Prostate gland (tissue), 2 donors: ENCODE data around the gene PPP2R2D. TPM values are rescaled to one million over a fixed set of nuclear protein-coding genes. Genes with fewer than 3 reads are reported as not detected.
A peak's percentile ranks its signal among the peaks of the same experiment; 100 is the strongest.
"Not testable (repeated sequence)": the region's sequence is repeated elsewhere in the genome, so short reads cannot be mapped to it uniquely, and the experiment has no call there.

Experiments used
- DNase-seq: peaks from one replicate; pipeline ENCODE4 v3.0.0-alpha.2; 2019; ENCODE audit warnings: low spot score
- H3K27ac ChIP-seq, 2 donors: fragments of 200-600 bp; sonication (generic); 2 replicates each; pipeline ENCODE4 v1.5.1; 2017 to 2019
- H3K27me3 ChIP-seq: fragments of 200-600 bp; sonication (generic); replicated peaks from 2 replicates; pipeline ENCODE4 v1.5.1; 2019; ENCODE audit not compliant: insufficient read depth
- H3K36me3 ChIP-seq, 2 donors: fragments of 200-600 bp; sonication (generic); 1 replicate in 1 of 2; 2 replicates in 1 of 2; pipeline versions ENCODE4 v1.5.1 to v1.8.1; 2017 to 2019
- H3K4me1 ChIP-seq: fragments of 200-600 bp; sonication (generic); replicated peaks from 2 replicates; pipeline ENCODE4 v1.5.1; 2019
- H3K4me3 ChIP-seq, 2 donors: fragments of 200-600 bp; sonication (generic); 2 replicates each; pipeline ENCODE4 v1.5.1; 2017 to 2019
- H3K9me3 ChIP-seq: fragments of 200-600 bp; sonication (generic); 2 replicates; pipeline ENCODE4 v1.5.1; 2017
- CTCF ChIP-seq, 4 experiments: fragments of 200-600 bp in 2 of 4; fragments of 450-650 bp in 2 of 4; sonication (generic) in 2 of 4; IDR thresholded peaks; 1 replicate in 3 of 4; 2 replicates in 1 of 4; pipeline ENCODE4 v1.5.1; 2016 to 2019; ENCODE audit warnings: antibody characterized with exemption in 4 of 4, mild to moderate bottlenecking in 2 of 4, moderate library complexity in 2 of 4
- POLR2A ChIP-seq: fragments of 450-650 bp; IDR thresholded peaks from one replicate; pipeline ENCODE4 v1.6.1; 2016; ENCODE audit warnings: antibody characterized with exemption, mild to moderate bottlenecking
- POLR2AphosphoS5 ChIP-seq: sonication (generic); formaldehyde crosslinking; IDR thresholded peaks from one replicate; pipeline ENCODE4 v1.6.1; 2017; ENCODE audit warnings: antibody characterized with exemption
- WGBS: methylation state at CpG from one replicate; pipeline ENCODE4 v1.1.5; 2018; 5-methylcytosine and 5-hydroxymethylcytosine counted together
- intact Hi-C: fragments of 100-400 bp; cut with DNase I; formaldehyde crosslinking; loops from one replicate; pipeline ENCODE4 v1.14.2; 2022
- total RNA-seq, 2 donors: library from RNA; depleted of rRNA; stranded (reverse); fragments of >200 nt; gene quantifications; one replicate each; pipeline ENCODE4 v1.1.0, GENCODE V29; 2016

The PPP2R2D gene
- total RNA-seq, 2 donors from 2014 or later: 37.0 to 55.2 TPM

- WGBS: 0% methylated on average over 23 of the region's 83 CpGs
- DNase-seq: no peak
- intact Hi-C loops: loop anchor here (5.0 kb wide), 1 partner anchor 80 kb away; the partner anchor contains the start of gene PPP2R2D
- H3K27me3 ChIP-seq: no peaks in the 10 kb centered on the region
- no peaks in the 10 kb centered on the region for H3K36me3 ChIP-seq
- no peaks in the 10 kb centered on the region for H3K9me3 ChIP-seq
- peaks cover 9% of the 10 kb centered on the region for H3K4me1 ChIP-seq
- peak overlapping the region; percentile 87 to 100 for H3K4me3 ChIP-seq
- peak overlapping the region; percentile 81 for H3K27ac ChIP-seq
- TF ChIP-seq POLR2A: no peak
- no peak for TF ChIP-seq CTCF (IDR thresholded peaks at IDR 0.05)
- TF ChIP-seq POLR2AphosphoS5: no peak
These were observed 81.5 kb downstream of the PPP2R2D start for GRCh38 chr10:131982185-131982756.

GRCh38 chr10:131982796-131983195 is 82.0 kb downstream of the PPP2R2D start:
- intact Hi-C loops: loop anchor here (5.0 kb wide), 1 partner anchor 80 kb away; the partner anchor contains the start of gene PPP2R2D
- Histone ChIP-seq H3K27ac (peak overlapping the region; percentile 81), H3K36me3 (no peaks in the 10 kb centered on the region), H3K4me3 (peak overlapping the region; percentile 87 to 100), H3K27me3 (no peaks in the 10 kb centered on the region), H3K4me1 (peaks cover 9% of the 10 kb centered on the region), H3K9me3 (no peaks in the 10 kb centered on the region)
- TF ChIP-seq CTCF (IDR thresholded peaks at IDR 0.05) (no peak), POLR2A (no peak), POLR2AphosphoS5 (no peak)
- DNase-seq: peak; percentile 48
- WGBS: 48% methylated on average over 18 of the region's 21 CpGs

GRCh38 chr10:131983780-131984179 is 83.0 kb downstream of the PPP2R2D start:
- peaks cover 8% of the 10 kb centered on the region for H3K4me1 ChIP-seq
- H3K4me3 ChIP-seq: no peak overlapping the region
- no peak overlapping the region for H3K27ac ChIP-seq
- TF ChIP-seq POLR2AphosphoS5 (peak; percentile 50), POLR2A (no peak), CTCF (IDR thresholded peaks at IDR 0.05) (no peak)
- intact Hi-C loops: loop anchor here (5.0 kb wide), 1 partner anchor 81 kb away; the partner anchor contains the start of gene PPP2R2D
- no peaks in the 10 kb centered on the region for H3K27me3 ChIP-seq
- 75% methylated on average over 6 of the region's 6 CpGs for WGBS
- no peaks in the 10 kb centered on the region for H3K9me3 ChIP-seq
- DNase-seq: no peak
- no peaks in the 10 kb centered on the region for H3K36me3 ChIP-seq

- H3K27me3 ChIP-seq, H3K36me3 ChIP-seq, DNase-seq, H3K27ac ChIP-seq, H3K4me3 ChIP-seq, intact Hi-C loops, H3K9me3 ChIP-seq, H3K4me1 ChIP-seq: not testable (repeated sequence)
- 97% methylated on average over 7 of the region's 7 CpGs for WGBS
These were observed 86.0 kb downstream of the PPP2R2D start for GRCh38 chr10:131986851-131987250.

- DNase-seq, H3K9me3 ChIP-seq, H3K36me3 ChIP-seq, H3K27ac ChIP-seq, intact Hi-C loops, H3K4me3 ChIP-seq, H3K27me3 ChIP-seq, H3K4me1 ChIP-seq: not testable (repeated sequence)
- 90% methylated on average over 5 of the region's 5 CpGs for WGBS
These were observed 86.5 kb downstream of the PPP2R2D start for GRCh38 chr10:131987301-131987700.

- H3K9me3 ChIP-seq, H3K27ac ChIP-seq, H3K4me3 ChIP-seq, DNase-seq, H3K27me3 ChIP-seq, intact Hi-C loops, H3K4me1 ChIP-seq, H3K36me3 ChIP-seq: not testable (repeated sequence)
- 87% methylated on average over 3 of the region's 3 CpGs for WGBS
These were observed 87.0 kb downstream of the PPP2R2D start for GRCh38 chr10:131987786-131988185.
